Fibroblast of lung (primary cell): Measurements from ENCODE around the gene XRCC2.

Experiments used
- CTCF ChIP-seq, 2 donors: IDR thresholded peaks in 1 of 2; conservative IDR thresholded peaks in 1 of 2; 1 replicate in 1 of 2; 2 replicates in 1 of 2; pipeline ENCODE4 v1.5.1; 2011 to 2012; ENCODE audit warnings: low read length in 2 of 2, control low read depth in 1 of 2, inconsistent platforms in 1 of 2, low read depth in 1 of 2, mild to moderate bottlenecking in 1 of 2
- EZH2 ChIP-seq: IDR thresholded peaks from 2 replicates; pipeline ENCODE4 v1.5.1; 2012; ENCODE audit warnings: low read length, control low read depth, mild to moderate bottlenecking; ENCODE audit errors: missing control alignments

GRCh38 chr7:152637920-152638580, 37.9 kb downstream of the XRCC2 start:
- no peak for TF ChIP-seq CTCF (conservative IDR thresholded peaks at IDR 0.05 in 1 of 2, IDR thresholded peaks at IDR 0.05 in 1 of 2; ENCODE audit: low read depth in 1 of 2, low read length in 2 of 2)
- no peak for TF ChIP-seq EZH2
